ENCODE data around the gene GOLGB1. TPM values are rescaled to one million over a fixed set of nuclear protein-coding genes. Genes with fewer than 3 reads are reported as not detected.

The GOLGB1 gene
- total and polyA plus RNA-seq, 2 of the 4 experiments (the other 2 are of a cell fraction): 13.3 to 30.3 TPM

GRCh38 chr3:121637922-121638321, 111.6 kb downstream of the GOLGB1 start:
- no peak overlapping the region for H4K5ac ChIP-seq (ENCODE audit: low read depth, low read length)
- no peaks in the 10 kb centered on the region for H3K79me1 ChIP-seq (ENCODE audit: low read depth in 1 of 2, low read length in 2 of 2)
- no peak overlapping the region for H3K18ac ChIP-seq (ENCODE audit: low read depth, low read length)
- no peak overlapping the region for H2BK120ac ChIP-seq (ENCODE audit: low read depth, low read length)
- H3K9me1 ChIP-seq (ENCODE audit: insufficient read depth, low read length): no peaks in the 10 kb centered on the region
- H3K56ac ChIP-seq (ENCODE audit: extremely low read depth, insufficient read depth, low read length): no peak overlapping the region
- H3K4me1 ChIP-seq (ENCODE audit: control insufficient read depth, insufficient read depth, low read length): no peaks in the 10 kb centered on the region
- no peak overlapping the region for H2BK20ac ChIP-seq (ENCODE audit: low read depth, low read length)
- H3K9ac ChIP-seq (ENCODE audit: low read depth, low read length): no peak overlapping the region
- no peaks in the 10 kb centered on the region for H4K20me1 ChIP-seq (ENCODE audit: insufficient read depth, low read length)
- dilution Hi-C loops (cut with HindIII; ENCODE audit: low sequenced_read_pairs, unreplicated experiment) (no loop called here), intact Hi-C loops (cut with micrococcal nuclease) (no loop called here), in situ Hi-C loops (cut with MboI; ENCODE audit: low sequenced_read_pairs) (no loop called here)
- H4K8ac ChIP-seq (ENCODE audit: low read depth in 2 of 2, low read length in 2 of 2): no peak overlapping the region
- H2BK15ac ChIP-seq (ENCODE audit: low read depth, low read length): no peak overlapping the region
- no peak for ATAC-seq (ENCODE audit: low read depth)
- H3K9me3 ChIP-seq (ENCODE audit: control insufficient read depth, insufficient read depth, low read length): no peaks in the 10 kb centered on the region
- no peak overlapping the region for H3K4me3 ChIP-seq (ENCODE audit: insufficient read depth, low read depth, low read length)
- no peak for DNase-seq
- H2AK5ac ChIP-seq (ENCODE audit: low read depth, low read length): no peak overlapping the region
- no peak overlapping the region for H2BK5ac ChIP-seq (ENCODE audit: low read depth, low read length, poor library complexity, severe bottlenecking)
- no peak overlapping the region for H3K4ac ChIP-seq (ENCODE audit: low read depth, low read length)
- H3K14ac ChIP-seq (replicated peaks; ENCODE audit: low read depth, low read length): no peak overlapping the region
- no peak overlapping the region for H4K91ac ChIP-seq (ENCODE audit: insufficient read depth, low read depth, low read length)
- H3K4me2 ChIP-seq (ENCODE audit: low read depth, low read length): no peak overlapping the region
- POLR2A ChIA-PET (ENCODE audit: unreplicated experiment): no interaction called here
- no peaks in the 10 kb centered on the region for H3K36me3 ChIP-seq (ENCODE audit: control insufficient read depth, insufficient read depth, low read length)
- no peak overlapping the region for H2AFZ ChIP-seq (replicated peaks; ENCODE audit: low read length, poor library complexity)
- no CpG with 5 or more reads among the region's 1 CpG for WGBS, 2 experiments (ENCODE audit: extremely low coverage in 2 of 2, insufficient read length in 1 of 2)
- no peak overlapping the region for H3K27ac ChIP-seq (ENCODE audit: insufficient read depth, low read length)
- TF ChIP-seq FOS (IDR thresholded peaks at IDR 0.05; ENCODE audit: low read depth, low read length) (no peak), SMC3 (IDR thresholded peaks at IDR 0.05; ENCODE audit: low read depth, low read length) (no peak), MAZ (IDR thresholded peaks at IDR 0.05; ENCODE audit: borderline replicate concordance, low read depth, low read length) (no peak), MXI1 (IDR thresholded peaks at IDR 0.05; ENCODE audit: borderline replicate concordance, low read depth, low read length) (no peak), CHD1 (IDR thresholded peaks at IDR 0.05; ENCODE audit: low read depth, low read length) (no peak), RCOR1 (IDR thresholded peaks at IDR 0.05; ENCODE audit: insufficient replicate concordance, low read length) (no peak), RAD21 (IDR thresholded peaks at IDR 0.05; ENCODE audit: low read length) (no peak), RFX5 (IDR thresholded peaks at IDR 0.05; ENCODE audit: low read depth, low read length) (no peak), POLR2A (IDR thresholded peaks at IDR 0.05; ENCODE audit: low read depth, low read length) (no peak)
- TF ChIP-seq, protein P1, sequence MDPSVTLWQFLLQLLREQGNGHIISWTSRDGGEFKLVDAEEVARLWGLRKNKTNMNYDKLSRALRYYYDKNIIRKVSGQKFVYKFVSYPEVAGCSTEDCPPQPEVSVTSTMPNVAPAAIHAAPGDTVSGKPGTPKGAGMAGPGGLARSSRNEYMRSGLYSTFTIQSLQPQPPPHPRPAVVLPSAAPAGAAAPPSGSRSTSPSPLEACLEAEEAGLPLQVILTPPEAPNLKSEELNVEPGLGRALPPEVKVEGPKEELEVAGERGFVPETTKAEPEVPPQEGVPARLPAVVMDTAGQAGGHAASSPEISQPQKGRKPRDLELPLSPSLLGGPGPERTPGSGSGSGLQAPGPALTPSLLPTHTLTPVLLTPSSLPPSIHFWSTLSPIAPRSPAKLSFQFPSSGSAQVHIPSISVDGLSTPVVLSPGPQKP (IDR thresholded peaks at IDR 0.05; ENCODE audit: borderline replicate concordance, low read depth, low read length): no peak
- TF ChIP-seq, protein P2, sequence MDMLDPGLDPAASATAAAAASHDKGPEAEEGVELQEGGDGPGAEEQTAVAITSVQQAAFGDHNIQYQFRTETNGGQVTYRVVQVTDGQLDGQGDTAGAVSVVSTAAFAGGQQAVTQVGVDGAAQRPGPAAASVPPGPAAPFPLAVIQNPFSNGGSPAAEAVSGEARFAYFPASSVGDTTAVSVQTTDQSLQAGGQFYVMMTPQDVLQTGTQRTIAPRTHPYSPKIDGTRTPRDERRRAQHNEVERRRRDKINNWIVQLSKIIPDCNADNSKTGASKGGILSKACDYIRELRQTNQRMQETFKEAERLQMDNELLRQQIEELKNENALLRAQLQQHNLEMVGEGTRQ (IDR thresholded peaks at IDR 0.05; ENCODE audit: low read depth, low read length): no peak
- no peak overlapping the region for H3K23ac ChIP-seq (ENCODE audit: low read depth, low read length)
- H2AK9ac ChIP-seq (replicated peaks; ENCODE audit: low read depth, low read length, poor library complexity): no peak overlapping the region
- CTCF ChIA-PET: interaction anchor here (0.7 kb wide), 1 partner anchor 31 kb away, joined by 5 read pairs; no protein-coding TSS in a partner anchor
- BruUV-seq (replicated peaks): no TSS peak
- peaks cover 9% of the 10 kb centered on the region for H3K27me3 ChIP-seq (ENCODE audit: control insufficient read depth, insufficient read depth, low read length)
